Right lobe of liver (tissue), 4 donors: Measurements from ENCODE around the gene P4HTM.

Experiments used
- CTCF ChIP-seq, 4 donors: fragments of 200-600 bp in 3 of 4; fragments of 450-650 bp in 1 of 4; IDR thresholded peaks; one replicate each; pipeline versions ENCODE4 v1.5.1 to v1.8.0; 2016 to 2022; ENCODE audit warnings: antibody characterized with exemption in 4 of 4, mild to moderate bottlenecking in 2 of 4
- POLR2A ChIP-seq: fragments of 450-650 bp; IDR thresholded peaks from one replicate; pipeline ENCODE4 v1.6.1; 2017; ENCODE audit warnings: antibody characterized with exemption, mild to moderate bottlenecking
- donor health status: DM: no; HTN: no; CAD: no.
- donor health status: DM: no; HTN: no; CAD: no.
- donor health status: DM: no; HTN: yes; CAD: no.

DNA sequence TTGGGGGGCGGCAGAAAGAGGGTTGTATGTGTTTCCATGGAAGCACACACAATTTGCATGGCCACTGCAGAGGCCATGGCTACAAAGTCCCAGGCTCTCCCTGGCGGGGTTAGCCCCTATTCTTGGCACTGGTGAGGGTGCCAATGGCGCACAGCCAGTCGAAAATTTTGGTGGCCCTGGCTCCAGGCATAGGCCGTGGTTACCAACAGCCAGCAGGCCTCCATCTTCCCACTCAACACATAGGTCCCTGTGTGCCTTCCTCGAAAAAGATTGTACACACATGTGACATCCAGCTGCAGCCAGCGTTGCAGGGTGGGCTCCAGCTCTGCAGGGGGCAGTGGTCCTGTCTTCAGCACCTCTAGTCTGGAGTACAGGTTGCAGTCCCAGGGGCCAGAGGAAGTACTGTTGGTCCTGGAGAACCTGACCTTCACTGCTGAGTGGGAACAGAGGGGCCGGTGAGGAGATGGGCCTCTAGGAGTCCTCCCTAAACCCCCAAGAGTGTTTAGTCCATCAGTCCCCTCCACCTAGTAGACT, 7.1 kb downstream of the P4HTM start:
- TF ChIP-seq POLR2A: no peak
- no peak for TF ChIP-seq CTCF (IDR thresholded peaks at IDR 0.05)
